Measurements from ENCODE around the gene ZNF367.

DNA sequence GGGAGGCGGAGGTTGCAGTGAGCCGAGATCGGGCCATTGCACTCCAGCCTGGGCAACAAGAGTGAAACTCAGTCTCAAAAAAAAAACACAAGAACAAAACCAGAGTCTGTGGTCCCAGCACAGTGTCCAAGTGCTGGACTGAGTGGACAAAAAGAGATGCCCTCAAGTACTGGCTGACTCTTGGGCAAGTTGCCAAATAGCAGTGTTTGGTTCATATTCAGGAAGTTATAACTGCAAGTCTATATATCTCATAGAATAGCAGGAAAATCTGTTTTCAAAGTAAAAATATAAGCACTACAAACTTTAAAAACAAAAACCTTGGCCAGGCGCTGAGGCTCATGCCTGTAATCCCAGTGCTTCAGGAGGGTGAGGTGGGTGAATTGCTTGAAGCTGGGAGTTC lies 39.1 kb upstream of the ZNF367 start:
- TF ChIP-seq, protein P1, sequence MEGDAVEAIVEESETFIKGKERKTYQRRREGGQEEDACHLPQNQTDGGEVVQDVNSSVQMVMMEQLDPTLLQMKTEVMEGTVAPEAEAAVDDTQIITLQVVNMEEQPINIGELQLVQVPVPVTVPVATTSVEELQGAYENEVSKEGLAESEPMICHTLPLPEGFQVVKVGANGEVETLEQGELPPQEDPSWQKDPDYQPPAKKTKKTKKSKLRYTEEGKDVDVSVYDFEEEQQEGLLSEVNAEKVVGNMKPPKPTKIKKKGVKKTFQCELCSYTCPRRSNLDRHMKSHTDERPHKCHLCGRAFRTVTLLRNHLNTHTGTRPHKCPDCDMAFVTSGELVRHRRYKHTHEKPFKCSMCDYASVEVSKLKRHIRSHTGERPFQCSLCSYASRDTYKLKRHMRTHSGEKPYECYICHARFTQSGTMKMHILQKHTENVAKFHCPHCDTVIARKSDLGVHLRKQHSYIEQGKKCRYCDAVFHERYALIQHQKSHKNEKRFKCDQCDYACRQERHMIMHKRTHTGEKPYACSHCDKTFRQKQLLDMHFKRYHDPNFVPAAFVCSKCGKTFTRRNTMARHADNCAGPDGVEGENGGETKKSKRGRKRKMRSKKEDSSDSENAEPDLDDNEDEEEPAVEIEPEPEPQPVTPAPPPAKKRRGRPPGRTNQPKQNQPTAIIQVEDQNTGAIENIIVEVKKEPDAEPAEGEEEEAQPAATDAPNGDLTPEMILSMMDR (conservative IDR thresholded peaks at IDR 0.05 in 1 of 2, IDR thresholded peaks at IDR 0.05 in 1 of 2; ENCODE audit: low read depth in 1 of 2, low read length in 2 of 2) = no peak
- no peak for TF ChIP-seq EZH2 (IDR thresholded peaks at IDR 0.05; ENCODE audit: low read length, missing control alignments)
